ENCODE data around the gene TARBP1.

DNA sequence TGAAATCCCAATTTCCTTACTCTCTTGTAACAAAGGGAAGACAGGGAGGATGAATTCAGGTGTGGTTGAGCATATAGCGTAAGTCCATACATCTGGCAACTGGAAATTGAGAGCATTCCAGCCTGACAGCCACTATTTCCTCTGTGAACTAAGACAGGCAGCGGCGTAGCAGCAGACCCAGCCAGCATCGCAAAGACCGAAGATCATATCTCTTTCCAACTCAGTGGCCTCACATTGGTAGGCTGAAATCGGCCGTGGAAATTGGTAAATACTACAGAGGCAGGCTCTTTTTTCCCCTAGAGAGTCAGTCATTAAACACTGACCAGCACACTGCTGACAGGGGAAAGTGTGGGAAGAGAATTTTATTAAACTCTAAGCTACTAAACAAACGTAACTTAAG, 43.4 kb downstream of the TARBP1 start:
- TF ChIP-seq, protein P1, sequence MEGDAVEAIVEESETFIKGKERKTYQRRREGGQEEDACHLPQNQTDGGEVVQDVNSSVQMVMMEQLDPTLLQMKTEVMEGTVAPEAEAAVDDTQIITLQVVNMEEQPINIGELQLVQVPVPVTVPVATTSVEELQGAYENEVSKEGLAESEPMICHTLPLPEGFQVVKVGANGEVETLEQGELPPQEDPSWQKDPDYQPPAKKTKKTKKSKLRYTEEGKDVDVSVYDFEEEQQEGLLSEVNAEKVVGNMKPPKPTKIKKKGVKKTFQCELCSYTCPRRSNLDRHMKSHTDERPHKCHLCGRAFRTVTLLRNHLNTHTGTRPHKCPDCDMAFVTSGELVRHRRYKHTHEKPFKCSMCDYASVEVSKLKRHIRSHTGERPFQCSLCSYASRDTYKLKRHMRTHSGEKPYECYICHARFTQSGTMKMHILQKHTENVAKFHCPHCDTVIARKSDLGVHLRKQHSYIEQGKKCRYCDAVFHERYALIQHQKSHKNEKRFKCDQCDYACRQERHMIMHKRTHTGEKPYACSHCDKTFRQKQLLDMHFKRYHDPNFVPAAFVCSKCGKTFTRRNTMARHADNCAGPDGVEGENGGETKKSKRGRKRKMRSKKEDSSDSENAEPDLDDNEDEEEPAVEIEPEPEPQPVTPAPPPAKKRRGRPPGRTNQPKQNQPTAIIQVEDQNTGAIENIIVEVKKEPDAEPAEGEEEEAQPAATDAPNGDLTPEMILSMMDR (IDR thresholded peaks at IDR 0.05; ENCODE audit: insufficient read depth, low read length): no peak
- no peak for TF ChIP-seq POLR2AphosphoS5 (IDR thresholded peaks at IDR 0.05; ENCODE audit: low read depth)
- TF ChIP-seq, protein P2, sequence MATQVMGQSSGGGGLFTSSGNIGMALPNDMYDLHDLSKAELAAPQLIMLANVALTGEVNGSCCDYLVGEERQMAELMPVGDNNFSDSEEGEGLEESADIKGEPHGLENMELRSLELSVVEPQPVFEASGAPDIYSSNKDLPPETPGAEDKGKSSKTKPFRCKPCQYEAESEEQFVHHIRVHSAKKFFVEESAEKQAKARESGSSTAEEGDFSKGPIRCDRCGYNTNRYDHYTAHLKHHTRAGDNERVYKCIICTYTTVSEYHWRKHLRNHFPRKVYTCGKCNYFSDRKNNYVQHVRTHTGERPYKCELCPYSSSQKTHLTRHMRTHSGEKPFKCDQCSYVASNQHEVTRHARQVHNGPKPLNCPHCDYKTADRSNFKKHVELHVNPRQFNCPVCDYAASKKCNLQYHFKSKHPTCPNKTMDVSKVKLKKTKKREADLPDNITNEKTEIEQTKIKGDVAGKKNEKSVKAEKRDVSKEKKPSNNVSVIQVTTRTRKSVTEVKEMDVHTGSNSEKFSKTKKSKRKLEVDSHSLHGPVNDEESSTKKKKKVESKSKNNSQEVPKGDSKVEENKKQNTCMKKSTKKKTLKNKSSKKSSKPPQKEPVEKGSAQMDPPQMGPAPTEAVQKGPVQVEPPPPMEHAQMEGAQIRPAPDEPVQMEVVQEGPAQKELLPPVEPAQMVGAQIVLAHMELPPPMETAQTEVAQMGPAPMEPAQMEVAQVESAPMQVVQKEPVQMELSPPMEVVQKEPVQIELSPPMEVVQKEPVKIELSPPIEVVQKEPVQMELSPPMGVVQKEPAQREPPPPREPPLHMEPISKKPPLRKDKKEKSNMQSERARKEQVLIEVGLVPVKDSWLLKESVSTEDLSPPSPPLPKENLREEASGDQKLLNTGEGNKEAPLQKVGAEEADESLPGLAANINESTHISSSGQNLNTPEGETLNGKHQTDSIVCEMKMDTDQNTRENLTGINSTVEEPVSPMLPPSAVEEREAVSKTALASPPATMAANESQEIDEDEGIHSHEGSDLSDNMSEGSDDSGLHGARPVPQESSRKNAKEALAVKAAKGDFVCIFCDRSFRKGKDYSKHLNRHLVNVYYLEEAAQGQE (IDR thresholded peaks at IDR 0.05; ENCODE audit: insufficient replicate concordance, low read depth): no peak

All from HL-60 (cell line).